ENCODE data around the gene TRIM37.

- TF ChIP-seq, protein P1, sequence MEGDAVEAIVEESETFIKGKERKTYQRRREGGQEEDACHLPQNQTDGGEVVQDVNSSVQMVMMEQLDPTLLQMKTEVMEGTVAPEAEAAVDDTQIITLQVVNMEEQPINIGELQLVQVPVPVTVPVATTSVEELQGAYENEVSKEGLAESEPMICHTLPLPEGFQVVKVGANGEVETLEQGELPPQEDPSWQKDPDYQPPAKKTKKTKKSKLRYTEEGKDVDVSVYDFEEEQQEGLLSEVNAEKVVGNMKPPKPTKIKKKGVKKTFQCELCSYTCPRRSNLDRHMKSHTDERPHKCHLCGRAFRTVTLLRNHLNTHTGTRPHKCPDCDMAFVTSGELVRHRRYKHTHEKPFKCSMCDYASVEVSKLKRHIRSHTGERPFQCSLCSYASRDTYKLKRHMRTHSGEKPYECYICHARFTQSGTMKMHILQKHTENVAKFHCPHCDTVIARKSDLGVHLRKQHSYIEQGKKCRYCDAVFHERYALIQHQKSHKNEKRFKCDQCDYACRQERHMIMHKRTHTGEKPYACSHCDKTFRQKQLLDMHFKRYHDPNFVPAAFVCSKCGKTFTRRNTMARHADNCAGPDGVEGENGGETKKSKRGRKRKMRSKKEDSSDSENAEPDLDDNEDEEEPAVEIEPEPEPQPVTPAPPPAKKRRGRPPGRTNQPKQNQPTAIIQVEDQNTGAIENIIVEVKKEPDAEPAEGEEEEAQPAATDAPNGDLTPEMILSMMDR (IDR thresholded peaks at IDR 0.05), result no peak
- TF ChIP-seq EZH2 (IDR thresholded peaks at IDR 0.05; ENCODE audit: borderline replicate concordance, insufficient read depth, low read depth, low read length, poor library complexity, severe bottlenecking), result no peak
These were observed 68.7 kb downstream of the TRIM37 start for GRCh38 chr17:59037960-59038359.

All from B cell (primary cell).